ENCODE data around the gene E2F3. TPM values are rescaled to one million over a fixed set of nuclear protein-coding genes. Genes with fewer than 3 reads are reported as not detected.

The E2F3 gene
- total RNA-seq, 1 experiment from 2014 or later: 35.7 TPM

DNA sequence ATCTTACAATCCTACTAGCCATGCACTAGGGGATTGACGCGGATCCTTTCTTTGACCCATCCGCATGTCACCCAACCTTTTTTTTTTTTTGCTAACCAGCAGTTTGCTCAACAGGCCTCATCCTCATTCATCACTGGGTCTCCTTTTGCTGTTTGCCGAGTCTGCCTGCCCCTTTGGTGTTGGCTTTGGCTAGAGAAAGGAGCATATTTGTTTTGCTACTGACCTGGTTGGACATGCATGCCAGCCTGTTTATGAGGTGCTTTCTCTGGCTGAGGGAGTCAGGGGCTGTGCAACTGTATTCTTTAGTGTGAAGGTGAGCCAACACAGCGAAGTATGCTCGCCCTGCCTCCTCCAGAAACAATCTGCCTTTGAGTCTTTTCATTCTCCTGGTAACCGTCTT lies 40.2 kb downstream of the E2F3 start:
- Histone ChIP-seq H3K23ac (ENCODE audit: insufficient read length, low read depth, low read length) (no peak overlapping the region), H3K79me2 (ENCODE audit: insufficient read depth, low read length) (peaks cover 25% of the 10 kb centered on the region; the same call in 1 of the 2 replicates), H3K18ac (ENCODE audit: insufficient read length, low read depth, low read length) (no peak overlapping the region), H3K4me2 (ENCODE audit: insufficient read depth, insufficient read length, low read length) (no peak overlapping the region), H4K5ac (ENCODE audit: insufficient read length, low read depth, low read length) (no peak overlapping the region), H2BK120ac (ENCODE audit: low read depth, low read length, poor library complexity, severe bottlenecking) (no peak overlapping the region), H3K4ac (ENCODE audit: low read depth, low read length) (no peak overlapping the region), H3K9ac (ENCODE audit: extremely low read depth, insufficient read length, low read length) (no peak overlapping the region), H3K79me1 (ENCODE audit: insufficient read depth, low read depth, low read length, poor library complexity, severe bottlenecking) (peaks cover under 1% of the 10 kb centered on the region), H3K9me3 (ENCODE audit: control insufficient read depth, low read depth, low read length) (no peaks in the 10 kb centered on the region), H4K20me1 (ENCODE audit: control insufficient read depth, insufficient read depth, insufficient read length) (no peaks in the 10 kb centered on the region), H4K91ac (ENCODE audit: insufficient read length, low read depth, low read length) (no peak overlapping the region), H3K56ac (ENCODE audit: insufficient read length, low read depth, low read length) (no peak overlapping the region), H4K8ac (replicated peaks; ENCODE audit: insufficient read length, low read depth, low read length) (no peak overlapping the region), H2BK20ac (ENCODE audit: low read depth, low read length, poor library complexity, severe bottlenecking) (no peak overlapping the region), H3K14ac (ENCODE audit: insufficient read depth, low read length) (no peak overlapping the region), H3K27me3 (ENCODE audit: insufficient read depth, low read length) (no peaks in the 10 kb centered on the region), H2AK5ac (ENCODE audit: insufficient read length, low read length) (no peak overlapping the region), H3T11ph (ENCODE audit: low read length) (no peak overlapping the region), H3K27ac (ENCODE audit: insufficient read length, low read depth, low read length) (no peak overlapping the region), H2AFZ (ENCODE audit: low read length) (no peak overlapping the region), H2BK12ac (ENCODE audit: insufficient read length, low read depth, low read length) (no peak overlapping the region), H3K23me2 (ENCODE audit: insufficient read length, low read depth, low read length, poor library complexity, severe bottlenecking) (no peaks in the 10 kb centered on the region), H2BK15ac (ENCODE audit: low read depth, low read length) (no peak overlapping the region), H2BK5ac (ENCODE audit: insufficient read length, low read length) (no peak overlapping the region), H3K4me1 (ENCODE audit: insufficient read depth, low read length) (peaks cover 9% of the 10 kb centered on the region)
- no peak for DNase-seq
- H3K27me3 Mint-ChIP-seq (ENCODE audit: low read depth): no peaks in the 10 kb centered on the region
- WGBS (ENCODE audit: extremely low coverage, insufficient read length, low lambda C conversion rate): no CpG with 5 or more reads among the region's 7 CpGs
- no peak overlapping the region for H3K4me3 Mint-ChIP-seq
- no peaks in the 10 kb centered on the region for H3K9me3 Mint-ChIP-seq
- peaks cover 31 to 40% of the 10 kb centered on the region in 2 experiments for H3K4me1 Mint-ChIP-seq
- H3K36me3 Mint-ChIP-seq (ENCODE audit: insufficient read depth in 1 of 3, low read depth in 3 of 3): peaks cover 8 to 28% (median 15%) of the 10 kb centered on the region in 3 experiments; a peak in 6 of 7 replicates
- TF ChIP-seq, protein P1, sequence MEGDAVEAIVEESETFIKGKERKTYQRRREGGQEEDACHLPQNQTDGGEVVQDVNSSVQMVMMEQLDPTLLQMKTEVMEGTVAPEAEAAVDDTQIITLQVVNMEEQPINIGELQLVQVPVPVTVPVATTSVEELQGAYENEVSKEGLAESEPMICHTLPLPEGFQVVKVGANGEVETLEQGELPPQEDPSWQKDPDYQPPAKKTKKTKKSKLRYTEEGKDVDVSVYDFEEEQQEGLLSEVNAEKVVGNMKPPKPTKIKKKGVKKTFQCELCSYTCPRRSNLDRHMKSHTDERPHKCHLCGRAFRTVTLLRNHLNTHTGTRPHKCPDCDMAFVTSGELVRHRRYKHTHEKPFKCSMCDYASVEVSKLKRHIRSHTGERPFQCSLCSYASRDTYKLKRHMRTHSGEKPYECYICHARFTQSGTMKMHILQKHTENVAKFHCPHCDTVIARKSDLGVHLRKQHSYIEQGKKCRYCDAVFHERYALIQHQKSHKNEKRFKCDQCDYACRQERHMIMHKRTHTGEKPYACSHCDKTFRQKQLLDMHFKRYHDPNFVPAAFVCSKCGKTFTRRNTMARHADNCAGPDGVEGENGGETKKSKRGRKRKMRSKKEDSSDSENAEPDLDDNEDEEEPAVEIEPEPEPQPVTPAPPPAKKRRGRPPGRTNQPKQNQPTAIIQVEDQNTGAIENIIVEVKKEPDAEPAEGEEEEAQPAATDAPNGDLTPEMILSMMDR (conservative IDR thresholded peaks at IDR 0.05): no peak
- H3K27ac Mint-ChIP-seq: peak overlapping the region; percentile 80 to 85 (median 81); a peak in 5 of 7 replicates

All from H9 (cell line).